ENCODE data around the gene RIPOR2.

Gene RIPOR2

GRCh38 chr6:24856901-24857670 lies 78.7 kb downstream of the RIPOR2 start:
- TF ChIP-seq CTCF (IDR thresholded peaks at IDR 0.05; ENCODE audit: low read depth, low read length), result no peak
- DNase-seq (ENCODE audit: low read depth, low spot score), result no peak
- in situ Hi-C loops (cut with HindIII; ENCODE audit: low sequenced_read_pairs), result no loop called here
- no peak overlapping the region for H3K4me3 ChIP-seq (ENCODE audit: low read depth, low read length)

- no peak for TF ChIP-seq CTCF (IDR thresholded peaks at IDR 0.05; ENCODE audit: low read depth, low read length)
- in situ Hi-C loops (cut with HindIII; ENCODE audit: low sequenced_read_pairs), result no loop called here
- no peak for DNase-seq (ENCODE audit: low read depth, low spot score)
- H3K4me3 ChIP-seq (ENCODE audit: low read depth, low read length), result no peak overlapping the region
Observed at GRCh38 chr6:24856246-24856599, 79.5 kb downstream of the RIPOR2 start.

GRCh38 chr6:24855395-24856245 lies 80.1 kb downstream of the RIPOR2 start:
- DNase-seq (ENCODE audit: low read depth, low spot score), result peak; percentile 77
- H3K4me3 ChIP-seq (ENCODE audit: low read depth, low read length), result no peak overlapping the region
- in situ Hi-C loops (cut with HindIII; ENCODE audit: low sequenced_read_pairs), result no loop called here
- TF ChIP-seq CTCF (IDR thresholded peaks at IDR 0.05; ENCODE audit: low read depth, low read length), result peak; percentile 84

- no peak overlapping the region for H3K4me3 ChIP-seq (ENCODE audit: low read depth, low read length)
- in situ Hi-C loops (cut with HindIII; ENCODE audit: low sequenced_read_pairs), result no loop called here
- DNase-seq (ENCODE audit: low read depth, low spot score), result no peak
- no peak for TF ChIP-seq CTCF (IDR thresholded peaks at IDR 0.05; ENCODE audit: low read depth, low read length)
Observed at GRCh38 chr6:24854077-24854666, 81.6 kb downstream of the RIPOR2 start.

- H3K4me3 ChIP-seq (ENCODE audit: low read depth, low read length), result no peak overlapping the region
- no peak for DNase-seq (ENCODE audit: low read depth, low spot score)
- in situ Hi-C loops (cut with HindIII; ENCODE audit: low sequenced_read_pairs), result no loop called here
- no peak for TF ChIP-seq CTCF (IDR thresholded peaks at IDR 0.05; ENCODE audit: low read depth, low read length)
Observed at GRCh38 chr6:24851086-24851485, 84.7 kb downstream of the RIPOR2 start.

- in situ Hi-C loops (cut with HindIII; ENCODE audit: low sequenced_read_pairs), result no loop called here
Observed at GRCh38 chr6:24849713-24850112, 86.0 kb downstream of the RIPOR2 start.

More at GRCh38 chr6:24849713-24850112, 86.0 kb downstream of the RIPOR2 start:
- DNase-seq (ENCODE audit: low read depth, low spot score), result no peak
- H3K4me3 ChIP-seq (ENCODE audit: low read depth, low read length), result no peak overlapping the region
- TF ChIP-seq CTCF (IDR thresholded peaks at IDR 0.05; ENCODE audit: low read depth, low read length), result no peak

All from astrocyte of the spinal cord (primary cell).